ENCODE data around the gene SCNN1G. TPM values are rescaled to one million over a fixed set of nuclear protein-coding genes. Genes with fewer than 3 reads are reported as not detected.

Gene SCNN1G
- total RNA-seq, 1 donor from 2014 or later, result 0.39 TPM

- no peaks in the 10 kb centered on the region for H3K4me1 Mint-ChIP-seq (ENCODE audit: low read depth, unreplicated experiment)
- H3K27me3 Mint-ChIP-seq (ENCODE audit: unreplicated experiment), result peaks cover 2% of the 10 kb centered on the region
- H3K27ac Mint-ChIP-seq (ENCODE audit: unreplicated experiment), result no peak overlapping the region
- no peak overlapping the region for H3K4me3 Mint-ChIP-seq (ENCODE audit: unreplicated experiment)
- no peaks in the 10 kb centered on the region for H3K36me3 Mint-ChIP-seq (ENCODE audit: unreplicated experiment)
- H3K9me3 Mint-ChIP-seq (ENCODE audit: unreplicated experiment), result peaks cover 2% of the 10 kb centered on the region
- TF ChIP-seq CTCF (IDR thresholded peaks at IDR 0.05; ENCODE audit: partially characterized antibody, unreplicated experiment), result no peak
- no peak for DNase-seq
Measured at GRCh38 chr16:23258919-23259237, 76.3 kb downstream of the SCNN1G start.

Other genes starting within 250 kb of the SCNN1G start
- gene USP31, start 33.3 kb upstream of the SCNN1G start, total RNA-seq (ENCODE audit: unreplicated experiment), result 21.8 TPM
- gene SCNN1B, start 119.6 kb downstream of the SCNN1G start, total RNA-seq (ENCODE audit: unreplicated experiment), result 0.34 TPM